ENCODE data around the gene CUBN.

DNA sequence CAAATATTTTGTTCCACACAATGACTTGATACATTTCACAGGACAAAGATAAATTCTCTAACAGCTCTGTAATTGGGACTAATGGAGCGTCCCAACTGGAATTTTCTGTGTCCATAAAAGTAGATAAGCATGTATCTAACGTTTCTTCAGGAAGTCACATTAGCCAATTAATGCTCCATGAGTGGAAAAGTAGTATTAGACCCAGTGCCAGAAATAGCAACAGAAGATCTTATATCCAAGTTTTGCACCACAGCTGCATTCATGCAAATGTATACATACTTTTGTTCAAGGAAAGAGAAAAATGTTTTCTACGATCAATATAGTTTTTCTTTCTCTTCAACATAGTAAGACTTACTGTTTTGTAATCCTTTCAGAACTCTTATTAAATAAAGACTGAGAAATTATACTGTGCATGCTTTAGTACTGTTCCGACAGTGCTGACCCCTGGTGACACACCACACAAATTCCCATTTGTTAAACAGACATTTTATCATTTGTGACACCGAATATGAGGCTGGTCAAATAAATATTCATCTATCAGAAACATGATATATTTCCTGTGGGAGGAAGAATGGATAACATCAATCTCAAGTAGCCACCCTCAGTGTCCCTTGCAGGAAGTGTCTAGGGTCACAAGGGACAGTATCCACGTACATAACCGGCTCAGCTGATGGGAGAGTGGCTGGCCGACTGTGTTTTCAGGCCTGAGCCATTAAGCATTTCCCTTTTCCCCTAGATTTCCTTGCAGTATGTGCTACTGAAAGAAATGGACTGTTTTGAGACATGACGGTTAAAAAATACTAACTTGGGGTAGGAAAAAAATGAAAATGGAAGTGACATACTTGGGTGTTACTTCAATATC lies 210.3 kb downstream of the CUBN start:
- TF ChIP-seq RBM14 (IDR thresholded peaks at IDR 0.05; ENCODE audit: borderline replicate concordance, insufficient read depth, low read depth, low read length) = no peak
- TF ChIP-seq POLR2A (conservative IDR thresholded peaks at IDR 0.05) = no peak
- no peak for TF ChIP-seq NCOR1 (IDR thresholded peaks at IDR 0.05)

Data from K562 (cell line).